ENCODE data around the gene RPL35.

RPL35 gene

DNA sequence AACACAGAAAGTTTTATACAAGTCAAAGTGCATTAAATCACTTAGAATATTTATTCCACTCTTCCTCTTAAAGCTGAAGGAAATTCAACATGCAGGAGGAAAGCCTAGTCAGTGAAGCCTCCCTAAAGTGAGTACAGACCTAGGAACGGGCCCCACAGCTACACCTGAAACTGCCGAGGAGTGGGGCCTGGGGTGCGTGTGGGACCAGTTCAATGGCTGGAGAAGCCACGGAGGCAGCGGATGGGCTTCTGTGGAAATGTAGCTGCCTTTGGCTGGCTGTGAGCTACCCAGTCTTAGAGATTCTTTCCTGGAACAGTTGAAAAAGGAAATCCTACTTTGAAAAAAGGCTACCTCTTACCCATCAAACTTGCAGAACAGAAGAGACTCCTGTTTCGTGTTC is 16.8 kb upstream of the RPL35 start:
- in situ Hi-C loops (cut with HindIII; ENCODE audit: low pct_ligation_motif_present, low pct_unique_long_range_greater_than_20kb, low sequenced_read_pairs) = no loop called here
- no peak for DNase-seq

DNA sequence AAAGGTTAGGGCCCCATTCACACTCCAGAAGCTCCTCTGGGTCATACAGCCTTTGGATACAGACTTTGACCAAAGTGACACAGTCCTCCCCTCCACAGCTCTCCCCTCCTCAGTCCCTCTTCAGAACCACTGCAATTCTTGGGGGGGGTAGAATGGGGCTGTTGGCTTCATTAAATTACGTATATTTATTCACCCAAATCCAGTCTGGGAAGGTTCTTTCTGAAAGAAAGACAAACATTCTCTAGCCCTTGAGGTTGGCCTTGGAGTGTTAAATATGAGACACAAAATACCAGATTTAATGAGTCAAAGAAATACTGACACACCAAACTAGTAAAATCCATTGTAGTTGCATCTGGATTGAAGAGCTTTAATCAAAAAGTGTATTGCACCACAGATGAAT is 16.3 kb upstream of the RPL35 start:
- in situ Hi-C loops (cut with HindIII; ENCODE audit: low pct_ligation_motif_present, low pct_unique_long_range_greater_than_20kb, low sequenced_read_pairs) = no loop called here
- DNase-seq = no peak

DNA sequence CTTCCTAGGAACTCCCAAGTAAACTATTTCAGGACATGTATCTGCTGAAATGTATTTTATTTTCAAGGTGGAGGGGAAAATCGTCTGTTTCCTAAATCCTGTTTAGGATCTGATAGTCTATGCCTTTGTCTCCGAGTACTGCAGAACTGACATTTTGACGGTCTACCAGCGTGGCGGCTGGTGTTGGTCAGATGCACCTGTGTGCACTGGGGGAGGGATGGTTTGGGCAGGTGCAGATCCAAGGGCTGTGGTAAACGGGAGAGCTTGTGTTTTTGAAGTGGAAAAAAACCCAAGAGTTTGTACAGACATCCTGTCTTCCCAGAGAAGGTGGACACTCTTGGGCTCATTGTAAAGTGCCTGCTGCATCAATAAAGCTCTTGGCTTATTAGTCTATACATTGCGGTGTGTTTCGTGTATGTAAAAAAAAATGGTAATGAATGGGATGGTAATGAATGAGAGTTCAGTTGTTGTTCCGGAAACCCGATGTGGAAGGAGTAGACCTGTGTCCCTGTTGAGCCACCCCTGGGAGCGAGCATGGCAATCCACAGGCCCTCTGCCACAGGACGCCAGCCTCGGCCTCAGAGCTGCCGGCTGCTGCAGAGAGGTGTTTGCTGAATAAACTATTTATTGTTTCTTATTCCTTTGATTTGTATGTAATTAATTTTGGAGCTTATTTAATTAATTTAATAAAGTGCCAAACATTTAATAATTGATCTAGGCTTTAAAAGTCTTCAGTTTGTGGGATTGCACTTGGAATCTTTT is 15.4 kb upstream of the RPL35 start:
- no peak for DNase-seq
- in situ Hi-C loops (cut with HindIII; ENCODE audit: low pct_ligation_motif_present, low pct_unique_long_range_greater_than_20kb, low sequenced_read_pairs) = no loop called here

DNA sequence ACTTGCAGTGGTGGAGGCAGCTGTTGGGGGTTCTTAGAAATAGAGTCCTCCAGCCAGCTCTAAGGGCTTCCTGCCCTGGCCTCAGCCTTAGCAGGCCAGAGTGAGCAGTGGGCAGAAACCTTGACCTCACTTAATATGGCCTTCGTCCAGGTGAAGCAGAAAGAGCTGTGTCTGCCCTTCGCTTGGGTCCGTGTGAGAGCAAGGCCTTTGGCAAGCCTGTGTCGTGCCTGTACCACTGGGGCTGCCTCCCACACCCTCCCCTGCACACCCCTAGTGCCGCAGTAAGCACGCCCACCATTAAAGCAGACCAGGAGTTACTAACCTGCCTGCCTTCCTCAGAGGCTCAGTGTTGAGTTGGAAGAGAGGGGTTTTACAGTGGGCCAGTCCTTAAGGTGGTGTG is 13.7 kb upstream of the RPL35 start:
- in situ Hi-C loops (cut with HindIII; ENCODE audit: low pct_ligation_motif_present, low pct_unique_long_range_greater_than_20kb, low sequenced_read_pairs) = no loop called here
- no peak for DNase-seq

DNA sequence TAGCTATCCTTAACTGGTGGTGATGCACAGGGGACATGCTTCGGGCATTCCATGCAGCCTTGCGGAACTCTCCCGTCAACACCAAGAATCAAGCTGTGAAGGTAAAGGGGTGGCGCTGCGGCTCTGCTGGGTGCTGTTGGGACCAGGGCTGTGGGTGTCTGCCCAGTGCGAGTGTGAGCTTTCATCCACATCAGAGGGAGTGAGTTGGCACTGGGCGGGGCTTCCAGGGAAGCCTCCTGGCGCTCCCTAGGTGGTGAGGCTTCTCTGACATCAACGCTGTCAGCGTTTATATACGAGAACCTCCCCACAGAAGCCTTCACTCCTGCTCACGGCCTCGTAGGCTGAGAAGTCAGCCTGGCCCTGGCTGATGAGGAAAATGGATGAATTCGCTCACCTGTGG is 11.9 kb upstream of the RPL35 start:
- no peak for DNase-seq
- in situ Hi-C loops (cut with HindIII; ENCODE audit: low pct_ligation_motif_present, low pct_unique_long_range_greater_than_20kb, low sequenced_read_pairs) = no loop called here

DNA sequence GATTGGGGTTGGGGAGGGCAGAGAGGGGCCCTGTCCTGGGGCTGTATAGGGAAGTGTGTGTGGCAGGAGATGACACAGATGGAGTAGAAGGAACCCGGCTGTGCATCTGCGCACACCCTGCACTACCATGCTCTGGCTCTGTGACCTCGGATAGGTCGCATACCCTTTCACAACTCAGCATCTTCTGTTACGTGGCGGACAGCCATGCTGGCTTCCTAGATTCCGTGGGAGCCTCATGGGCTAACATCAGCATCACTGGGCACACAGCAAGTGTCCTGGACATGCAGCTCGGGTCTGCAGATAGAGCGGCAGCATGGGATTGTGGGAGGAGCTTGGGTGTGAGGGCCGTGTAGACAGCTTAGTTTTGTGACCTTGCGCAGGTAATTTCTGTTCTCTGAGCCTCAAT is 9.4 kb upstream of the RPL35 start:
- in situ Hi-C loops (cut with HindIII; ENCODE audit: low pct_ligation_motif_present, low pct_unique_long_range_greater_than_20kb, low sequenced_read_pairs) = no loop called here
- no peak for DNase-seq

DNA sequence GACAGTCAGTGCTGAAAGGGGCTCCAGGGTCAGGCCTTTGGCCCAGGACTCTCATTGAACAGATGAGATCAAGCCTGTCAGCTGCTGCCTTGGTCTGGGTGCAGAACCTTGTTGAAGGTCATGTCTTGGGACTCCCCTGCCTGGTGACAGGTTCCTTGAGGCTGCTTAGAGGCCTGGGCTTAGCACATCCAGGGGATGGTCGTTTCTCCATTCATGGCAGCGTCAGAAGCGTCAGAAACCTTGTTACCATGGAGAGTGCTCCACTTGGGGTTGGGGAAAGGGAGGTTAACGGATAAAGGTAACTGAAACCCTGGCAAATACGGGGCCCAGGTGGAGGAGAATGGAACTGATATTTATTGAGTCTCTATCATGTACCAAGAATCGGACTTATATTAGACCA is 9.0 kb upstream of the RPL35 start:
- in situ Hi-C loops (cut with HindIII; ENCODE audit: low pct_ligation_motif_present, low pct_unique_long_range_greater_than_20kb, low sequenced_read_pairs) = no loop called here
- no peak for DNase-seq

DNA sequence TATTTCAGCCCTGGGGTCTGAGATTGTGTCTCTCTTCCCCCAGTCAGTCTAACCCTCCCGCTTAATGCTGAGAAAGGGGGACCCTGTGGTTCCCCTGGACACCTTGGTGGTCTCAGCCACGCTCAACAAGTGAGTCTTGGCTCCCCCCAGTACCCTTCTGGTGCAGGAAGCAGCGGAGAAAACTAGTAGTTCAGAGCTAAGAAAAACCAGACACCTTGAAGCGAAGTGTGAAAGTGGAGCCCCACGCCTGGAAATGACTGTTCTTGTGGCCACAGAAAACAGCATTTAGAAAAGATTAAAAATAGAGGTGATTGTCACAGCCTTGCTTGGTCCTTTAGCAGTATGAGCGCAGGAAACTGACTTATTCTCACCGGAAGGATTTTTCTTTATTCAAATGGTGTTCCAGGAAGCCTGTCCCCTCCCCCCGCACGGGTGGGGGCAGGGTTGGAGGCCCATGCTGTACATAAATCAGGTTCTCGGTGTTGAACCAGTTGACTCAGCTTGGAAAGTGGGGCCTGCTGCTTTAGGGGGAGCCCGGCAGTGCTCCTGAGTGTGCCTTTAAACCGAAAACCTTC is 8.3 kb upstream of the RPL35 start:
- DNase-seq = peak; percentile 39
- in situ Hi-C loops (cut with HindIII; ENCODE audit: low pct_ligation_motif_present, low pct_unique_long_range_greater_than_20kb, low sequenced_read_pairs) = no loop called here

DNA sequence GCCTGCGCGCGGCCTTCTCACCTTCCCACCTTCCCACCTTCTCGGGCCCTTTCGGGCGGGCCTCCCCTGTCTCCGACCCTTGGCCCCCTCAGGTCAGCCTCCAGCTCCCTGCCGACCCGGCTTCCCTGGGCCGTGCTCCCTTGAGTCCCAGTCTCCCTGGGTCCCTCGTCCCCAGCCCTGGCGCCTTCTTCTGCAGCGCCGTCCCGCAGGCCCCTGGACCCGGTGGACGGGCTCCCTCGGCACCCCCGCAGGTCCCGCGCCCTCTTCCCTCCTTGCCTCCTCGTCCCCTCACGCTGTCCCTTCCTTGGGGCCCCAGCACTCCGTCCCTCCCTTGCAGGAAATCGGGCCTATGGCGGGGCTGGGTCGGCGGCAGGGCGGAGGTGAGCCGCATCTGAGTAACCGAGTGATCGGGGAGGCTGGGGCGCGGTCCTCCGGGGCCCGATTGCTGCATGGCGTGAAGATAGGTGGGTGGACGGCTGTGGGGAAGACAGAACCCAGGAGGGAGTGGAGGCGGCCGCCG is 7.8 kb upstream of the RPL35 start:
- peak; percentile 35 for DNase-seq
- in situ Hi-C loops (cut with HindIII; ENCODE audit: low pct_ligation_motif_present, low pct_unique_long_range_greater_than_20kb, low sequenced_read_pairs) = no loop called here

DNA sequence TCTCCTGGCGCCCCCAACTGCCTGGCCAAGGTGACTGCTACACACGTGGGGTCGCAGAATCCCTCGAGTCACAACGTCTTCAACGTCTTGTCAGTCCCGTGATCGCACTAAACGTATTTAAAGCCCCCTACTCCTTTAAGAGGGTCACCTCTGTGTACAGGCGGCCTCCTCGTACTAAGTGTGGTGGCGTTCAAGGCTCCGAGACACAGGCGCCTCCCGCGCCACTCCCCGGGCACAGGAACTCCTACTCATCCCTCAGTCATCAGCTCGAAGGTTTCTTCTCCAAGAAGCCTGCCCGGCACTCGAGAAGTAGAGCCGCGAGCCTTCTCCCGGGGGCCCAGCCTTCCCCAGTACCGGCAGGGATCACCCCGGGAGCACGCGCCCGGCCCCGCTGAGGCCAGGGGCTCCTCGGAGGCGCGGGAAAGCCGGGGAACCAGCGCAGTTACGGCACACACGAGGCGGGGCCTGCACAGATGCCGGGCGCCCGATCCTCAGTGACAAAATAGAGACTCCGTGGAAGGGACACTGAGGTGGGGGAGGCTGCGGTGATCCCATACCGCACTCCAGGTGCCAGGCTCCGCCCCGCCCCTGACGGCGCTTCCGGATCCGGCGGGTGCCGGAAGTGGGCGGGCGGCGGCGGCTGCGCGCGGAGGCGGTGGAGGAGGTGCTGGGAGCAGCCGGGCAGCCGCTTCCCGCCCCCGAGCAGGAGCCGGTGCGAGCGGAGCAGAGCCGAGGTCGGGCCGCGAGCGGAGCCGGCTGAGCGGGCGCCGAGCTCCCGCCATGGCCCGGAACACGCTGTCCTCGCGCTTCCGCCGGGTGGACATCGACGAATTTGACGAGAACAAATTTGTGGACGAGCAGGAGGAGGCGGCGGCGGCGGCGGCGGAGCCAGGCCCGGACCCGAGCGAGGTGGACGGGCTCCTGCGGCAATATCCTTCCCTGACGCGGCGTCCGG is 7.0 kb upstream of the RPL35 start:
- in situ Hi-C loops (cut with HindIII; ENCODE audit: low pct_ligation_motif_present, low pct_unique_long_range_greater_than_20kb, low sequenced_read_pairs) = no loop called here
- peak; percentile 84 for DNase-seq

DNA sequence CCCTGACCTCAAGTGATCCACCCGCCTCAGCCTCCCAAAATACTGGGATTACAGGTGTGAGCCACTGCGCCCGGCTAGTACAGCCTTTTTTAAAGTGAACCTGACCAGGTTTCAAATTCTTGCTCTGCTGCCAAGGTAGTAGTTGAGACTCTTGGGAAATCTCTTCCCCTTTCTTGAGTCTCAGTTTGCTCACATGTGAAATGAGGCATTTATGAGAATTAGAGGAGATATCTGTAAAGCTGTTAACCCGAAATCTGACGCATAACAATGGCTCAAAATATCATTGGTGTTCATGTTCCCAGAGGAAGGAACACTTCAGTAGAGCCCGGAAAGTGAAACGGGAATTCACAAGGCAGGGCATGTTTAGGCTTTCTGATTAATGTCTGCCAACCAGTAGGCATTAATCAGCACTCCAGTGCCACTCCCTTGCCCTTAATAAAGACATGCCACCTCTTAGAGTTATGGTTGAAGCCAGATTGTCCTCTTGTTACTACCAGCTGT is 1.7 kb upstream of the RPL35 start:
- in situ Hi-C loops (cut with HindIII; ENCODE audit: low pct_ligation_motif_present, low pct_unique_long_range_greater_than_20kb, low sequenced_read_pairs) = no loop called here
- no peak for DNase-seq

DNA sequence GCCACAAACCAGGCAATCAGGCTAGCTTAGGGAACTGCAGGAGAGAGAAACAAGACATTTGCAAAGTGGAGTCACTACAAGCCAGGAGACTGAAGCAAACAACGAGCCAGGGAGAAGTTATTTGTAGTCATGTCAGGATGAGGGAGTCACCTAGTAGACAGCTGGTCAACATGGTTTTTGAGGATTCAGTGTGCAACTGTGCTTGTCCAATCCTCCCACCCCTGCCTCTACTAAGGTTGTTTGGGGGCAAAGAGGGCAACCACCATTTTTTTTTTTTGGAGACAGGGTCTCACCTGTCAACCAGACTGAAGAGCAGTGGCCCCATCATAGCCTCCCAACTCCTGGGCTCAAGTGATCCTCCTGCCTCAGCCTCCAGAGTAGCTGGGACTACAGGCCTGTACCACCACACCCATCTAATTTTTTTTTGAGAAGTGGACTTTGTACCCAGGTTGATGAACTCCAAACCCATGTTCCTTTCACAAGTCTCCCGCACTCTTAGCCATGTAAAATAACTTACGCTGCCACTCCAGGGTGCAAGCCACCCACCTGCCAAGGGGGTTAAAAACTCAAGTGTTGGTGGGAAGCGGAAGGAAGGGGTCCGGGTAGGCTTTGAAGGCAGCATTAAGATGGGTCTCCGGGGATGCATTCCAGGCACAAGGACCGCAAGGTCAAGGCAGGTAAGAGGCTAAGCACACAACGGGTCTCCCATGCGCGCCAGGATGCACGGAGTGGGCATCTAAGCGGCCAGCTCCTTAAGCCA is 995 bp downstream of the RPL35 start:
- in situ Hi-C loops (cut with HindIII; ENCODE audit: low pct_ligation_motif_present, low pct_unique_long_range_greater_than_20kb, low sequenced_read_pairs) = no loop called here
- no peak for DNase-seq

DNA sequence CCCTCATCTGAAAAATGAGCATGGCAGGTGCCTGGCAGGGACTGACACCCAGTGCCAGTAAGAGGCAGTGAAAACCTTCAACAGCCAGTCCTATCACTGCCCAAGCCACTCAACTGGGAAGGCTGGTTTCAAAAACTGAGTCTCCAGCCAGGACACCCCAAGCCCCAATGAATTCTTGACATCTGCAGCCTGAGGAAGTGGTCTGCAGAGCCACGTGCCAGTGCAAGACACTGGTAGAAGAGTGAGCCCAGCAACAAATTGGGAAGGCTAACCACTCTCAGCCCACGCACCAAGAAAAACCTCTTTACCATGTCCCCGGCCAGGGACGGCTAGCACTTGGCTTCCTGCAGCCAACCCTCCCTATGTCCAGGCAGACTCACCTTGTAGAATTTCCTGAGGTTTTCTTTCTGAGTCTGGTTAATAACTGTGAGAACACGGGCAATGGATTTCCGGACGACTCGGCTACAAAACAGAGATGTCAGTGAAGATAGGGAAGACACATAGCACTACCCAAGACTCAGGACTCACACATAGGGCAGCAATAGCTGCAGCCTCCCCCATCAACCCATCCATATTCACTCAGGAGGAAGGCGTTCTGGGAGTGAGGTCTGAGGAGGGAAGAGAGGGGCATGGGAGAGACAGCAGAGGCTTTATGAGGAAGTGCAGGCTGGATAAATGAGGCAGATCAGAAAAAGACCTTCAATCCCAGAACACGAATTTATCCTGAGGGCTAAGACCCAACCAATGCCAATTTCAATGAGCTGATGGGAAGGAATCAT is 1.8 kb downstream of the RPL35 start:
- no peak for DNase-seq
- in situ Hi-C loops (cut with HindIII; ENCODE audit: low pct_ligation_motif_present, low pct_unique_long_range_greater_than_20kb, low sequenced_read_pairs) = no loop called here

DNA sequence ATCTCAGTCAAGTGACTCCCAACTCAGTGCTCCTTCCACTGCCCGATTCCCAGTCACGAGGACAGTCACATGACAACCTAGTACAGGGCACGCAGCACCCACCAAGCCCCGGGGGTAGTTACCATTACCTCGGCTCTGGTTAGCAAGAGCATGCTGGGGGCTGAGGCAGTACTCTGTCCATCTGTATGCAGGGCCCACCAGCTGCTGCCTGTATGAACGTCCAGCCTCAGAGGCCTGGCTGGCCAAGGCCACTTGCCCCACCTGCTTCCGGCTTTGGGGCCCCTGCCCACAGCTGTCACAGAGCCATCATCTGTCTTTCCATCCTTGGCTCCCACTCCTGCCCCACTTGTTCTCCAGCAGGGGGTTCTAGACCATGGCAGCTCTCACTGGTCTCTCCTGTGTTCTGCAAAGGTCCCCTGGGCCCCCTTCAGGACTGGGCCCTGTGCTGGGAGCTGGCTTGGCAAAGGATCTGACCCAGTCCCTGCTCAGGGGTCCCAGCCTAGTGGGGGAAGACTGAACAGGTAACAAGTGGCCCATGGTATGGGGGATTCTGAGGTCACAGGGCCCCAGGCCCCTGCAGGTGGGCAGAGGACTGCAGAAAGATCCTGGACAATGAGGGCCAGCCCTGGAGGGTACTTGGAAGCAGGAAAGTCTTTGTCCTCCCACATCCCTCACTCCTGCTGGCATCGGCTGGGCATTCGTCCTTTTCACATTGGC is 3.3 kb downstream of the RPL35 start:
- in situ Hi-C loops (cut with HindIII; ENCODE audit: low pct_ligation_motif_present, low pct_unique_long_range_greater_than_20kb, low sequenced_read_pairs) = no loop called here
- no peak for DNase-seq

DNA sequence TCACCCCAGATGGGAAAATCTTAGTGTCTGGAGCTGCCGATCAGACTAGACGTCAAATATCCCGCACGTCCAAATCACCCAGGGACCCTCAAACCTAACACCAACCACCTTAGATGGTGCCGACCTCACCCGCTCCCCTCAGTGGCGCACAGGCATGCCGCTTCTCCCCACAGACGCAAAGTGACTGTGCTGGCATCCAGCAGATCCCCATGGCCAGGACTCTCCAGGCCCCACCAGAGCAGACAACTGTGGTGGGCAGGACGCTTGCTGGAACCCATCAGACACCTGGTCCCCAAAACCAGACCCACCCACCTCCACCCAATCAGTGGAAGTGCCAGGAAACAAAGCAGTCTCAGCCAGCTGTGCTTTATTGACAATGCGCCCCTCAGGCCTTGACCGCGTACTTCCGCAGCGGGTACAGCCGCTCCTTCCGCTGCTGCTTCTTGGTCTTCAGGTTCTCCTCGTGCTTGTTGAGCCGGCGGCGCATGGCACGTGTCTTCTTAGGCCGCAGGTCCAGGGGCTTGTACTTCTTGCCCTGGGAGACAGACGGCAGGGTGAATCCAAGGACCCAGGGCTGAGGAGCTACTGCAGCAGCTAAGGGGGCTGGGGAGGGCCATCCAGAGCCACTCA is 4.1 kb downstream of the RPL35 start:
- no peak for DNase-seq
- in situ Hi-C loops (cut with HindIII; ENCODE audit: low pct_ligation_motif_present, low pct_unique_long_range_greater_than_20kb, low sequenced_read_pairs) = no loop called here

DNA sequence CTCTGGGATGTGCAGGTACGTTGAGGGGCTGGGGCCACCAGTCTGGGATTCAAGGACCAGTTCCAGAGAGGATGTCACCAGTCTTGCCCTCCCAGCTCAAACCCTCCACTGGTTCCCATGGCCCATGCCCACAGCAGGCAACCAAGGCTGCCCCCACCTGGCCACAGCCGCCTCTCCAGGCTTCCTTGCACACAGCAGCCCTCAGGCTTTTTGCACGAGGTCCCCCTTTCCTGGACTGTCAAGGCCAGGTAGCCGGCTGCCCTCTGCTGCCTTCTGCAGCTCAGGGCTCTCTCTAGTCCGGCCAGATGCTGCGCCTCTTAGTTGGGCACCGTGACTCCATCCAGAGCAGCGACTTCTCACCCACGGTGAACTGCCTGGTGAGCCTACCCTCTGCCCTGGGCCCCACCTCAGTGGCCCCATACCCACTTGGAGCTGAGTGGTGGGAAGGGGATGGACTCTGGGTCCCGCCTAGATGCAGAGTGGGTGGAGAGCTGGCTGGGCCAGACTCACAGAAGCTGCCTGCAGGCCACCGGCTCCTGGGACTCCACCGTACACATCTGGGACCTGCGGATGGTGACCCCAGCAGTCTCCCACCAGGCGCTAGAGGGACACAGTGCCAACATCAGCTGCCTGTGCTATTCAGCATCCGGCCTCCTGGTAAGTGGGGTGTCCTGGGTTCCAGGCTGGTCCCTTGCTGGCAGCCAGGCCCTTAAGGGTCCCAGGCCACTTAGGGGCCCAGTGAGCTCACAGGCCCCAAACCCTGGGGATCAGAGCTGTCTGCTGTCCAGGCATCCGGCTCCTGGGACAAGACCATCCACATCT is 5.6 kb downstream of the RPL35 start:
- in situ Hi-C loops (cut with HindIII; ENCODE audit: low pct_ligation_motif_present, low pct_unique_long_range_greater_than_20kb, low sequenced_read_pairs) = no loop called here
- DNase-seq = peak; percentile 52
